GM19351 (cell line): ENCODE results near the gene BMPR1A.
A peak's percentile ranks its signal among the peaks of the same experiment; 100 is the strongest.

ENCODE experiments used
- ATAC-seq: cut with Tn5 transposase; IDR thresholded peaks from one replicate; pipeline ENCODE4 v1.9.1; 2021; ENCODE audit warnings: mild to moderate bottlenecking, moderate library complexity; ENCODE audit not compliant: unreplicated experiment

BMPR1A gene

DNA sequence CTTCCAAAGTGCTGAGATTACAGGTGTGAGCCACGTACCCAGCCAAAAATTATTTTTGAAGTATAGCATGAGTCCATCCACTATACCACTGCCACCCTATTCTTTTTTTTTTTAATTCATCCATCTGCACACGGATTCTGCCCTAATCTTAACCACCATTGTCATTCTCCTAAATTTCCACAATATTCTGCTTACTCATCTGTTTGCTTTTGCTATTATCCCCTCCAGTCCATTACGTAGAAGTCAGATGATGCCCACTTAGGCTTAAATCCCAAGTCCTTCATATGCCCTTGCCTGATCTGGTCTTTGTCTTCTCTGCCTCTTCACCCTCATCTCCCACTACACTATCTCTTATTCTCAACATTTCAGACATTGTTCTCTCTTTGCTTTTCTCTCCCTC lies 114.3 kb downstream of the BMPR1A start:
- no peak for ATAC-seq

DNA sequence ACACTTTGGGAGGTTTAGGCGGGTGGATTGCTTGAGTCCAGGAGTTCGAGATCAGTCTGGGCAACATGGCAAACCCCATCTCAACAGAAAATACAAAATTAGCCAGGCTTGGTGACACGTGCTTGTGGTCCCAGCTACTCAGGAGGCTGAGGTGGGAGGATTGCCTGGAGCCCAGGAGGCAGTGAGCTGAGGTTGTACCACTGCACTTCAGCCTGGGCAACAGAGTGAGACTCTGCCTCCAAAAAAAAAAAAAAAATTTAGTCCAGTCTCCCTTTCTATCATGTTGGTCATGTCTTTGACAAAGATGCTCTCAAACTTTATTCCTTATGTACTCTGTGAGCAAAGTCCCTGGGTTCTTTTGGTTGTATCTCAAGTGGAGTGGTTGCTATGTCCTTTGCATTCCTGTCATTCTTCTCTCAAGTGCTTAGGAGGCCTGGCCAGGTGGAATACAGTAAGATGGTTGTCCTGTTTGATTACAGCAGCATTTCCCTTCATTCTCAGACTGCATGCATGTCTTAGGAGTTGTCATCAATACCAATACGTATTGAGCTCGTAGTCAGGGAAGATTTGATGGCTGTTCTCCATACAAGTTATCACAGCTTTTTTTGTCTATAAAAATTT lies 115.3 kb downstream of the BMPR1A start:
- ATAC-seq = no peak

DNA sequence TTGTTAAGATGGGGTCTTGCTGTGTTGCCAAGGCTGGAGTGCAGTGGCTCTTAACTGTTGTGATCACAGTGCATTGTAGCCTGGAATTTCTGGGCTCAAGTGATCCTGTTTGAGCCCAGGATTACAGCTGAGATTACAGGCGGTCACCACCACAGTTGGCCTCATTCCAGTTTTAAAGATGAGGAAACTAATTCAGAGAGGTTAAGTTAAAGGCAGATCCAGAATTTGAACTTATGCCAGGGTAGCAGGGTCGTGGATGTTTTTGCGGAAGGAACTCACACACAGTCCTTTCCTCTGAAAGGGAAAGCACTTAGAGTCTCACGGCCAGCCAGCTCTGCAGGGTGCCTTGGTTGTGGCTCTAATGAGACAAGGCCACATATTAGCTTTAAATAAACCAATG lies 116.3 kb downstream of the BMPR1A start:
- ATAC-seq = no peak

DNA sequence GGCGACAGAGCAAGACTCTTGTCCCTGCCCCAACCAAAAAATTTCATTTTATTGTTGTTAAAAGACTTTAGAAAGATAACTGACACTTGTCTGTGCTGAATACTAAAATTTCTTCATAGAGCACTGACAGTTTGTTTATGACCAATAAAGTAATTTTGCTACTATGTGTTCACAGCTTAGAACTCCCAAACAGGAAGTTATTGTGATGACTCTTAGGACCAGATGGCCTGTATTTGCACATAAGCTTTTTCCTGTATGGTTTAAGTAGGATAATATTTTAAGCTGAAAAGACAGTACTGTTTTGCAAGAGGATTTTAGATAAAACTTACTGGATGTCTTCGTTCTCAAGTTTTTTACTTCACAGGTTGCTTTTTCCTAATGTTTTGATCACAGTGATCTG lies 120.3 kb downstream of the BMPR1A start:
- no peak for ATAC-seq

DNA sequence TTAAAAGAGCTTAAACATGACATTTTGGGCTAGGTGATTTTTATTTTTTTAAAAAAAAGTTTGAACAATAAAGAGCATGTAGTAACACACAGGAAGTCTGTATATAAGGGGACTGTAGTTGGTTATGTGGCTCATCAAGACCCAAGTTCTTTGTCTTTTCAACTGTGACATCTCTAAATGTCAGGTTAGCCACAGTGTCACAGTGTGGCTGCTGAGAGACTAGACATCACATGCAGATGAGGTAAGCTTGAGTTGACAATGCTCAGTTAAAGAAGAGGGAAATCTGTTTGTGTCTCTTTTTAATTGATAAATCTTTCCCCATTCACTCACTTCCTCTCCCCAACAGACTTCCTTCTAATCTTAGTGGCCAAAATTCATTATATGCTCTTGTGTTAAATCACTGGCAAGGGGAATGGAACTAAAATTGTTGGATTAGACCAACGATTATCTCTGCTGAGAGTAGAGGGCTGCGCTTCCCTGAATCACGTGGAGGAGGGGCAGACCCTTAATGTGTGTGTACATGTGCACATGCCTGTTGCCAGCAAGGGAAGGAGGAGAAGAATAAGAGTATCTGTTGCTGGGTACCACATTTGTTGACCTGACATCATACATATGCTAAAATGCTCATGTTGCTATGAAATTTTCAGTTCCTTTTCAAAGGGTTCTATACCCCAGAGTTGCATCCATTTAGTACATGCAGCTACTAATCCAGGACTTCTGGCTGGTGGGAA lies 122.7 kb downstream of the BMPR1A start:
- peak; percentile 79 for ATAC-seq

DNA sequence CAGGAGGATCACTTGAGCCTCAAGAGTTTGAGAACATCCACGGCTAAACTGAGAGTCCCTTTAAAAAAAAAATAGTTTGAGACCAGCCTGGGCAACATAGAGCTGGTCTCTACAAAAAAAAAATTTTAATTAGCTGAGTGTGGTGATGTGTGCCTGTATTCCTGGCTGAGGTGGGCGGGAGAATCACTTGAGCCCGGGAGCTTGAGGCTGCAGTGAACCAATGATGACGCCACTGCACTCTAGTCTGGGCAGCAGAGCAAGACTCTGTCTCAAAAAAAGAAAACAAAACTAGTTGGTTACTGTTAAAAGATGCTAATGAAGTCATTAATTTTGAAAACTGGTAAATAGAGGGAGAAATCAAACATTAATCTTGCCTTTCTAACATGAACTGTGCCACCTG lies 124.6 kb downstream of the BMPR1A start:
- ATAC-seq = no peak

DNA sequence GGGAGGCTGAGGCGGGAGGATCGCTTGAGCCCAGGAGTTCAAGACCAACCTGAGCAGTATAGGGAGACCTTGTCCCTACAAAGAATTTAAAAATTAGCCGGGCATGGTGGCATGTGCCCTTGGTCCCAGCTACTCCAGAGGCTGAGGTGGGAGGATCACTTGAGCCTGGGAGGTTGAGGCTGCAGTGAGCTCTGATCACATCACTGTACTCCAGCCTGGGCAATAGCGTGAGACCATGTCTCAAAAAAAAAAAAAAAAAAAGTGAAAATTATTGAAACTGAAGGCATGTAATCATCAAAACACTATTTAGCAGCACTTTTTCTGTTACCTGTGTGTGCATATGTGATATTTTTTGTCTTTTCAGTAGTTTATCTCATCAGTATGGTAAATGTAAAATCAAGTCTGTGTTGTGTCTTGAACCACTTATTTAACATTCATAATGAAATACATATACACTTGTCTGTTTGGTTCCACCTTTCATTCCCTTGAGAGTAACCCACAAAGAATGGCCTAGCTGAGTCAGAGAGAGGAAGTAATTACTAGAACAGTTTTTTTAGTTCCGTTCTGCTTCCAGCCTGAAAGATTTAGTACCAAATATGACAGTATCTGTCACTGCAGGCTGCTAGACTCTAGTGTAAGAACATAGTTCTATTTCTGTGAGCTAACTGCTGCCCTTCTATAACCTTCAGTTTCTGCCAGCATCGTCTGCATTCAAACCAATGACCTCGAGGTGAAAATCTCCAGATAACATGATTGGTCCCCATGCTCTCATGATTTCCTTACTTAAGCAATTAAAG lies 132.4 kb downstream of the BMPR1A start:
- ATAC-seq = peak; percentile 96

DNA sequence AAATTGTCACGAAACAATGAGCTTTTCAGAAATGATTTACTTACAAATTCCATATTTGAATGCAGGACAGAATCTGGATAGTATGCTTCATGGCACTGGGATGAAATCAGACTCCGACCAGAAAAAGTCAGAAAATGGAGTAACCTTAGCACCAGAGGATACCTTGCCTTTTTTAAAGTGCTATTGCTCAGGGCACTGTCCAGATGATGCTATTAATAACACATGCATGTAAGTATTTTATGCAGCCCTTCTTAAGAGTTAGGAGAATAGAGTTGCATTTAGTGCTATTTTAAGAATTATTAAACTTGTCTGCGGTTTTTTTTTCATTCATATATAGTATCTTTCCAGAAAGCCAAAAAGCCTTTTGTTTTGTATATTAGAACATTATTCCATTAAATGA lies 133.6 kb downstream of the BMPR1A start:
- ATAC-seq = no peak

DNA sequence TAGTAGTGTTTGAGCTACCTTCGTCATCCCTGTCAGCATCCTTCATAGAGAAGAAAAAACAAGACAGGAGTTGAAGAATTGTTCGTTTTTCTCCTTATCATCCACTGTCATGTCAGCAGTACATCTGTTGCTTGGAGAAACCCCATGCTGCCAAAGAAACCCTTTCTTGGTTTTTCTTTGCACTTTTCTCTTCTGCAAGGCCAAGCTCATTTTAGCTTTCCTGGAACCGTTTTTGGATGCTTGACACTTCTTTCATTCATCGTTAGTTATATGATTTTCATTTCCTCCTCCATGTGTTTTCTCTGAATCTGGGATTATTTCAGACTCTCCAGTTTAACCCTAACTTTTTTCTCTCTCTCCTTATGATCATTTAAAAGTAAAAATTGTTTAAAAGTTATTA lies 142.1 kb downstream of the BMPR1A start:
- no peak for ATAC-seq

DNA sequence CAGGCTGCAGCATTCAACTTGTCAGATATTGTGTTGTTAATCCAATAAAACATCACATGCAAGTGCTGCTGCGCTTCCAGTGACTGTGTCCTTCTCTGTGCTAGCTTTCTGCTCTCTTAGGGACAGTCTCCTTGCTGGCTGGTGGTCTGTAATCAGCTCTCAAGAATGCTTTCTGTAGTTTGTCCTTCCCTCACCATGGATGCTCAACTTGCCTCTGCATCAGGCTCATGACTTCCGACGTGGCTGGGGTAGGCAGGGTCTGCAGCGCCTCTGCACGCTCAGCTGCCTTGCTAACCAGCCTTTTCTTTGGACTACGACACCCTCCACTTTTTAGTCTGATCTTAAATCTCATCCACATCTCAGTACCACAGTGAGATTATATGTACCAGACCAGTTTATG lies 142.7 kb downstream of the BMPR1A start:
- no peak for ATAC-seq

DNA sequence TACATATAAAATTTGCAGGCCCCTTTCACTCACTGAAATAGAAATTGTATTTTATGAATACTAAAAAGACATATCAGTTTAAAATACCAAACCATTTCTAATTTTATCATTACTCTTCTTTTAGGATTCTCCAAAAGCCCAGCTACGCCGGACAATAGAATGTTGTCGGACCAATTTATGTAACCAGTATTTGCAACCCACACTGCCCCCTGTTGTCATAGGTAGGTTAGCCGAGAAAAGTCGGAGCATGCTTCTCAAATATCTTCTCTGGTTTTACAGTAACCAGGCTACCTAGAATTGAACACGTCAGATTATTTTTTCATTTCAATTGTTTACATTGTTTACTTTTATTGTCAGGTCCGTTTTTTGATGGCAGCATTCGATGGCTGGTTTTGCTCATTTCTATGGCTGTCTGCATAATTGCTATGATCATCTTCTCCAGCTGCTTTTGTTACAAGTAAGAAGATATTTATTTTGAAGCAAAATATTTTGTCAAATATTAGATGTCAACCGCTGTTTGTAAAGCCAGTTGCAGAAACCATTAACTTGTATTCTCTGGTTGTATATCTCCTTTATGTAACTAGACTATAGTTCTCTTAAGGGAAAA lies 143.4 kb downstream of the BMPR1A start:
- ATAC-seq = no peak

DNA sequence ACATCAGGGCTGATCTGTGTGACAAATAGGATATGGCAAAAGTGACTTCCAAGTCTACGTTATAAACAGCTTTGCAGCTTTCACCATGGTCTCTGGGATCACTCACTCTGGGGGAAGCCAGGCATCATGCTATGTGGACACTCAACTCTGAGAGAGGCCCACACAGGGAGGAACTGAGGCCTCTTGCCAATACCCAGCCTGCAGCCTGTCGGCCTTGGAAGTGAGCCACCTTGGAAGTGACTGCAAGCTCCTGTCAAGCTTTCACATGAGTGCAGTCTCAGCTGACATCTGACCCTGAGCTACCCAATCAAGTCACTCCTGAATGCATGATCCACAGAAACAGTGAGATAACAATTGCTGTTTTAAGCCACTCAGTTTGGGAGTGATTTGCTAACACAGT lies 144.5 kb downstream of the BMPR1A start:
- ATAC-seq = no peak

DNA sequence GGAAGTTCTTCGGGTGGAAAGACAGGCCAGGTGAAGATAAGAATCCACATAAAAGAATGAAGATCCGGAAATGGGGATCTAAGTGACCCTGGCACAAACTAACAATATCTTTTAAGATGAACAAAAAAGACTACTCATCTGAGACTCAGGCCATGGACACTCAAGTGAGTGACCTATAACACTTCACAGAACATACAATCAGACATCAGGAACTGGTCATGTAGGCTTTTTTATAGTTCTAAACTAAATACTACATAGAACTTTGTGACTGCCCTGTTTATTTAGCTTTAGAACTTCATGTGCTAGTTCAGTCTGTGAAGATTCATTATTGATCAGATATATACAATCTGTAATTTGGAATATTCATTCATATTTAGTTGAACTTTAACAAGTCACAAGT lies 148.2 kb downstream of the BMPR1A start:
- ATAC-seq = no peak

DNA sequence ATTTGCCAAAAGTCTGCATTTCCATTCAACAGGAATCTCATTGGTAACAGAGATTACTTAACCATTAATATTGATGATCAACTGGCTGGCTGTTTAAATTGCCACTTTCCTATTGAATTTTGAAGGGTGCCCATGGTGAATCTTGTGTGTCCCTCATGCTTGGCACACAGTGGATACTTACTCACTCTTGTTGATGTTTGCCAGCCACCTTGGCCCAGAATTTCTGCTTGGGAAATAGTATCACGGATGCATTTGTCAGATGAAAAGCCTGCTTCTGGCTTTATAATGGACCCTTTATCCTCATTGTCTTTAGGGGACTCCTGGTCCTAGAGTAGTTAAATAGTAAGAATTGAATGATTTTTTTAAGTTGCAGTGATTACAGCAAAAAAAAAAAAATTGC lies 149.0 kb downstream of the BMPR1A start:
- ATAC-seq = no peak

DNA sequence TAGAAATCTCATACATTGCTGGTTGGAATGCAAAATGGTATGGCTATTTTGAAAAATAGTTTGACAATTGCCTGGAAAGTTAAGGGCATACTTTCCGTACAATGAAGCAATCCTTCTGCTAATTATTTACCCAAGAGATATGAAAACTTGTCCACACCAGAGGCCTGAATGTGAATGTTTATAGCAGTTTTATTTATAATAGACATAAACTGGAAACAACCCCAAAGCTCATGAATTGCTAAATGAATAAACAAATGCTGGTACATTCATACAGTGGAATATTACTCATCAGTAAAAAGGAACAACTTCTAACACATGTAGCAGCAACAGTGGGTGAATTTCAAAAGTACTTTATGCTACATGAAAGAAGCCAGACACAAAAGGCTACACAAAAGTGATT lies 158.3 kb downstream of the BMPR1A start:
- no peak for ATAC-seq

DNA sequence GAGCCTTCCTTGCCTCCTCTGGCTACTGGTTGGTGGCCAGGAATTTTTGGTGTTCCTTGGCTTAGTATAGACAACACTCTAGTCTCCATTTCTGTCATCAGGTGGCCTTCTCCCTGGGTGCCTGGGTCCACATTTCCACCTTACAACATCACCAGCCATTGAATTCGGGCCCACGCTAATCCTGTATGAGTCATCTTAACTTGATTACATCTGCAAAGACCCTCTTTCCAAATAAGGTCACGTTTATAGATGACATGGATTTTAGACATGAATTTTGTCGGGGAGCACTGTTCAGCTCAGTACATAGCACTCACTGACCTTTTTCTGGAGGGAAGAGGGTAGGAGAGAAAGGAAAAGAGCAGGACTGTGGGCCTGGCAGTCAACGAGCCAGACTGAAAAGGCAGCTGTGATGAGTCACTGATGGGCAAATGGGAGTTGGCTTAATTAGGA lies 161.6 kb downstream of the BMPR1A start:
- no peak for ATAC-seq

DNA sequence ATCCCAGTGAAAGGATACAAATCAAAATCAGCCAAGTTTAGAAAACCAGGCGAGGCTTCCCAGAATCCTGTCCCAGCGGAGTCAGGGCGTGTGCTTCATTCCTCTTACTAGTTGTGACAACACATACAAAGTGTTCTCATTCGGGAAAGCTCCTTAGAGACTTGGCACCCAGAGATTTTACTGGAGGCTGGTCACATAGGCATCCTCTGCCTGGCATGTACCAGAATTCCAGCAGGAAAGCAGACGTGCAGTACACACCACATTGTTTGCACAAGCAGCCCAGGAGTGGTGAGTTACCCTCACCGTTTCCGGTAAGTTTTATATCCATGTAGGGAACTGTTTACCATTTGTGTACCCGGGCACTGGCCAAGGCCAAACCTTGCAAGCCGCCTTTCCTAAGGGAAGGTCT lies 166.1 kb downstream of the BMPR1A start:
- no peak for ATAC-seq

DNA sequence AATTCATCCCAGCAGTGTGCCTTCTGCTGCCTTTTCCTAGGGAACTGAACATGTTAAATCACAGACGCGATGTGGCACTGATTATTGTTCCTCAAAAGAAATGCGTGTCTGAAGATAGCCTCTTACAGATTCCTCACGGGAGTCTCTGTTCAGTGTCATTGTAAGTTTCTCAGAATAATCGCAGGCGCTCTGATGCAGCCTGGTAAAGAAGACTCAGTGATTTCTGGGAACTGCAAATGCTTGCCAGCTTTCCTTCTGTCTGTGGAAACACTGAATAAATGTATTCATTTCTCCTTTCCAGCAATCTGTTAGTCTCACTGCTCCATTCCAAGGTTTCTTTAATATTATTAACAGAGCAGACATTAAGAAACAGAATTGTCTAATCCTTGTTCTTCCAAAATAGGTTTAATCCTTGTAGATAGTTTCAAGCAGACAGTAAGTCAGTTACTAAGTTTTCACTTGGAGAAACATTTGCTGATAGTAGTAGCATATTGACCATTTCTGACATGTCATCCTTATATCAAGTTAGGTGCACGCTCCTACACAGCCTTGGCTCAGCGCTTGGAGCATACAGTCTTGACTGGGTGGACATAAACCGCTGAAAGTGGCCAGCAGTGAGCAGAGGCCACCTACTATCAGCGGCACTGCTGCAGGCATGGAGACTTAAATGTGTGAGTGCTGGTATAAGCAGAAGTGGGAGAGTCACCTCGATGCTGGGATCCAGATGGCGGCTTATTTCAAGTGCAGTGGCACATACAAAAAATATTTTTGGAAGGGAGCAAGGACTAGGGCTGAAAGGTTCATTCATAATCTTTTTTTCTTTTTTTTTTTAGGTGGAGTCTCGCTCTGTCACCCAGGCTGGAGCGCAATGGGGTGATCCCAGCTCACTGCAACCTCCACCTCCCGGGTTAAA lies 173.3 kb downstream of the BMPR1A start:
- no peak for ATAC-seq

DNA sequence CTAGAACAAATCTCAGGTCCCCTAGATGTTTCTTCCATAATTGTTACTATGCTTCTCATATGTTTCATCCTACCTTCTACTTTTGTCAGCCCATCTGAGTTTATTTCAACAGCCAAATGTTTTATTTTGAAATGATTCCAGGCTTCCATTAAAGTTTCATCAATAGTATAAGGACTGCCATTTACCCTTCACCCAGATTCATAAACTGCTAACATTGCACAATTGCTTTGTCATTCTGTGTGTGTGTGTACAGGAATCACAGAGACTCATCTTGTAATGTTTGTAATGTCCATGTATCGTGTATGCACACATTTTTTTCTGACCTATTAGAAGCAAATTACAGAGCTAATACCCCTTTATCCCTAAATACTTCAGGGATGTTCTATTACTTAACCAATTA lies 175.5 kb downstream of the BMPR1A start:
- no peak for ATAC-seq

DNA sequence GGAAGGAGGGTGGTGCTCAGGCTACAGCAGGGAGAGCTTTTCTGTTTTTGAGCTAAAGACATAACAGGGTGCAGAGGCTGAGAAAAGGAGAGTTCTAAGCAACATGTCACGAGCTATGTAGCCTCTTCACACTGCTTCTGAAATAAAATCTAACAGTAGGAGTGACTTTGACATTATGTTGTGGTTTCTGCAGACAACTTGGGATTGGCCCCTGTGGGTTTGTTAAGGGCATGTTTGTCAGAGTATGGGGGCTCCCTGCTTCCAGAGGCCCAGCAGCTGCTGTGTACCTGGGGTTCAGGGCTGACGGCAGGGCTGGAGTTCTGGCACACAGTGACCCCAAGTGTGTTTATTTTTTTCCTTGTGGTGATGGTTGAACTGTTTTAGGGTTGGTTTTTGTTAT lies 176.3 kb downstream of the BMPR1A start:
- ATAC-seq = no peak
